ENCODE measurements around the gene TRIM43B.
"Not testable (repeated sequence)": the region's sequence is repeated elsewhere in the genome, so short reads cannot be mapped to it uniquely, and the experiment has no call there.

Gene TRIM43B

DNA sequence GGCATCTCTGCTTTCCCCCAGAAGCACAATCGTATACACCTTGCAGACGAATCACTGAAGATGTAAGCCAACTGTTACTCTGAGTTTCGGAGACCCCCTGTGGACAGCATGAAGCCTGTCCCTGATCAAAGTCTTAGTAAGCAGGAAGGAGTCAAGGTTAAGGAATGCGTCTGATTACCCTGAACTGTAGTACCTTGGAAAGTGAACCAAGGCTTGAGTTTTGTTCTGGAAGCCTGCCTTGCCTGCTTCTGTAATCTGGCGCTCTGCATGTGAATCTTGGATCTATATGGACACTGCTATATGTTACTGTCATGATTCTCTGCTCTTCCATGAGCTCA is 48.7 kb downstream of the TRIM43B start:
- H3K4me1 ChIP-seq; H3K36me3 ChIP-seq; H3K9me3 ChIP-seq; DNase-seq; H3K4me3 ChIP-seq (ENCODE audit: low read depth, low read length); H3K27me3 ChIP-seq: not testable (repeated sequence)

DNA sequence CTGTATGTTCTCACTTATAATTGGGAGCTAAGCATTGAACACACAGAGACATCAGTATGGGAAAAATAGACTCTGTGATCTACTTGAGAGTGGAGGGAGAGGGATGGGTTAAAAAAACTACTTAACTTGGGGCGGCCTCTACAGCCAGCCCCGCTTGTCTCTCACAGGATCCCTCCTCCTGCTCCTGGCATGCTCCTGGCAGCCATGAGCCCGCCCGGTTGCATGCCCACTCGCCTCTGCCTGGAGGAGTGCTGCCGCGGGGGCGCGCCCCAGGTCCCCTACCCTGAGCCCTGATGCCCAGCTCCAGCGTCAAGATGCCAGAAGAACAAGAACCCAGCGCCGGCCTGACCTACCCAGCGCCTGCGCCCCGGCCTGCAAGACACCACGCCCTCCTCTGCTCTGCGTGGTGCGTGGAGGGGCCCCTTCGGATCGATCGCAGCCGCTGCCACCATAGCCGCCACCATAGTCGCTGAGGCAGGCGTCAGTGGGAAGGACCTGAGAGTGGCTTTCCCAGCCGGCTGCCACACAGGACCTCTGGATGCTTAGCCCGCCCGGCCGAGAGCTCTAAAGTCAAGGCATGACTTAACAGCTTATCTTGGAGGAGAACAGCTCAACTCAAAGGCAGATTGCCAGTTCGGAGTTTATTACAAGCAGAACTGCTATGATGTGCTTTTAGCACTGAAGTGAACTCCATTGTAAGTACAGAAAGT is 49.2 kb downstream of the TRIM43B start:
- not testable (repeated sequence) for H3K4me3 ChIP-seq (ENCODE audit: low read depth, low read length); H3K36me3 ChIP-seq; H3K4me1 ChIP-seq; H3K27me3 ChIP-seq; H3K9me3 ChIP-seq; DNase-seq

DNA sequence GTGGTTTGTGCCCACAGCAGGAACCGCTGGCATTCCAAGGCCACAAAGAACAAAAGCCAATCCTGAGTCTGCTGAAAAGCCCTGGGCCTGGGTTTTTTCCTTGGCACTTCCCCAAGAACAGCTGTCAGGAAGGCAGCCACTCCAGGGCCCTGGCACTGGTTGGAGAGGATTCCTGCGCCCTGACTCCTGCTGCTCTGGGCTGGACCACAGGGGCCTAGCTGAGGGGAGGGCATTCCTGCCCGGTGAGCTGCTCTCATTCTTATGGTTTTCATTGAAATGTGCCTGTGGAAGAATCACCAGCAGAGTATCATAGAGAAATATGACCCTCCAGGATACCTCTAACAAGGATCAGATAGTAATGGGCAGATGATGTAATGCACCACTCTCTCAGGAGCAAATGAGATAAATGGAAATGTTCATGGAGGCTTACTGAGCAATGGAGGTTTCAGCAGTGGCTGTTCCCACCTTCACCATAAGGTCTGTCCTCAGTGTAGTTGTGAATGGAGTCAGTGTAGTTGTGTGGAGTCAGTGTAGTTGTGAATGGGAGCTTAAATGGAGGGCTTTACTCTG is 50.0 kb downstream of the TRIM43B start:
- H3K4me3 ChIP-seq (ENCODE audit: low read depth, low read length); H3K36me3 ChIP-seq; H3K27me3 ChIP-seq; H3K4me1 ChIP-seq; H3K9me3 ChIP-seq; DNase-seq: not testable (repeated sequence)

DNA sequence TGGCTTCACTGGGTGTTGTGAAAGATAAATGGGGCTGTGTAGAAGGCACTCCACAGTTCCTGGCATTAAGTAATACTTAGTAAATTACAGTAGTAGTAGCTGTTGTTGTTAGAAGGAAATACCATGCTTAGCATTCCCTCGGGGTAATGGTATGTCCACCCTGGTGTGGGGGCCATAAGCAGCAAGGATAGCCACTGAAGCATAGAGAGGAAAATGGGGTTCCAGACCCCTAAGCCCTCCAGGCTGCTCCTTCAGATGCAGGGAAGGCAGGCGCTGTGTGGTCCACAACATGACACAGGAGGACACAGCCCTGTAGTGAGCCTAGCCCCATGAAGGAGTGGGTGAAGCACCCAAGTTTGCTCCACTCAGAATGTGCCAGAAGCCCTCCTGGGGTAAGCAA is 50.6 kb downstream of the TRIM43B start:
- DNase-seq; H3K4me3 ChIP-seq (ENCODE audit: low read depth, low read length); H3K36me3 ChIP-seq; H3K9me3 ChIP-seq; H3K4me1 ChIP-seq; H3K27me3 ChIP-seq: not testable (repeated sequence)

DNA sequence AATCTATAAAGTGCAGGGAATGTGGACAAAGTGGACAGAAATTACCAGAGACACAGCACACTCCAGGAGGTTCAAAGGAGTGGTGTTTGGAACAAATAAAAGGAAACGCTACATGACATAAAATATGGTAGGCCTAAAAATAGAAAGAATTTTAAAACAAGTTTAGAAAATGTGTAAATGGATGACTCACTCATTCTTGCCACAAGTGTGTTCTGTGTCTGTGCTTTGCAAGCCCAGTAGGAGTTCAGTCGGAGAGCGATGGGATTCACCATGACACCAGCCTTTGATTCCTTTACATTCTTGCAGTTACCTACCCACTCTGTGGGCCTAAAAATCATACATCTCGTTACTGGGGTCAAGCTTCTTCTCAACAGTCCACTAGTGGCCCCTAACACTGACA is 51.2 kb downstream of the TRIM43B start:
- not testable (repeated sequence) for H3K27me3 ChIP-seq, H3K9me3 ChIP-seq

DNA sequence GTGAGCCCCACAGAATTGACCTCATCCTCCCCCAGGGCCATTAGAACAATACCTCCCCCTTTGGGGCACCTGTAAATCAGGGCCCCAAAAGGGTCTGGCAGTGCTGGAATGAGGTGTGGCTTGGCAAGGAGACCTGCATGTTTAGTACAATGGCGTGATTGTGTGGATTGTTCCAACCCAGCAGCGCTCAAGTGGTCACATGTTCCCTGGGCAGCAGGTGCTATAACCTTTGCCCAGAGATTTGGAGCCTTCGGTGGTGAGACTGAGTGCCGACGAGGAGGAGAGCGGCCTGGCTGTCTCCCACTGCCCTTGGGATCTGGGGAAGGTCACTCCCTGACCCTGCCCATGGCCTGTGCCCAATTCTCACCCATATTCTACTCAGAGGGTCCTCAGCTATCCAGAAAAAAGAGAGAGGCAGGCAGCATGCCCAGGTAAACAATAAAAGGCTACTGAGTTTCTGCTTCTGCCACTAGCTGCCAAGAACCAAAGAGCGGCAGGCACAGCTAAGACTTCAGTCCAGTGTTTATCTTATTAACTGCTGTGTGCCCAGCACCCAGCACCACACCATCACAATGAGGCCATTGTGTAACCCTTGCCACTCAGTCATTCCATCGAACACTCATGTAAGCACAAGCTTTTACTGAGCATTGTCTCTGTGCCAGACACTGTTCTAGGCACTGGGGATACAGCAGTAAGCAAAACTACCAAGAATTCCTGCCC is 54.6 kb downstream of the TRIM43B start:
- not testable (repeated sequence) for H3K27me3 ChIP-seq; DNase-seq; H3K36me3 ChIP-seq; H3K4me1 ChIP-seq; H3K9me3 ChIP-seq; H3K4me3 ChIP-seq (ENCODE audit: low read depth, low read length)

More for the DNA sequence above, 51.2 kb downstream of the TRIM43B start:
- not testable (repeated sequence) for H3K36me3 ChIP-seq; DNase-seq; H3K4me3 ChIP-seq (ENCODE audit: low read depth, low read length); H3K4me1 ChIP-seq

DNA sequence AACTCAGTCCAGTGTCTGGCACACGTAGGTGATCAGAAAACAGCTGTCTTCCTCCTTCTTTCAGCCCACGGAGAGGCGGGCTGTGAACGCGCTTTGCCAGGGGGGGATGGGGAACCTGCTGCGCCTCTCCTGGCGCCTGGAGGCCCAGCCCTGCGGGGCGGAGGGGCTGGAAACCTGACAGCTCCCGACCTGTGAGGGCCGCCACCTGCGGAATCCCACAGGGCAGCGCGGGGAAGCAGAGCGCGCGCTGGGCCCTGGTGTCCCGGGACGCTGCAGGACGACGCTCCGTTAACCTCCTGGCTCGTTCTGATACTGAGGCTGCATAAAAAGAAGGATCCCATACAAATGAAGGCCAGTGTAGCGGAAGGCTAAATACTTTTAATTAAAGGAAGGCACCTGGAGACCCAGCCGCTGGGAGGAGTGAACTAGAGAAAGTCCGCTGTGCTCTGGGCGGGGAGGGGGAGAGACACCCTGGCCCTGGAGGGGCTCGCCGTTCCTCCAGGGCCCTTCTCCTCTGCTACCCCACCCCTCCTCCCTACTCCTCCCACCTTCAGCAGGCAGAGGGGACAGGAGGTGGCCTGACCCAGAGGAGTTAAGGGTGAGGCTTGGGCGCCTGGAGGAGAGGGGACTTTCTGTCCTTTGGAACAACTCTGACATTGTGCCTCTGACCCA is 57.2 kb downstream of the TRIM43B start:
- H3K27me3 ChIP-seq; H3K9me3 ChIP-seq; H3K36me3 ChIP-seq; H3K4me1 ChIP-seq; DNase-seq; H3K4me3 ChIP-seq (ENCODE audit: low read depth, low read length): not testable (repeated sequence)
